Activated naive CD4-positive, alpha-beta T cell (primary cell): ENCODE data around the gene RGL1.
"Not testable (repeated sequence)": the region's sequence is repeated elsewhere in the genome, so short reads cannot be mapped to it uniquely, and the experiment has no call there.

Experiments
- DNase-seq, 4 experiments: peaks; one replicate each; lab custom pipeline; 2025; lab: John Stamatoyannopoulos, UW

The RGL1 gene

GRCh38 chr1:183785921-183786320, 19.0 kb upstream of the RGL1 start:
- not testable (repeated sequence) for DNase-seq

- no peak for DNase-seq
Measured at GRCh38 chr1:183787704-183788103, 17.2 kb upstream of the RGL1 start.

GRCh38 chr1:183791319-183791718, 13.6 kb upstream of the RGL1 start:
- no peak for DNase-seq

GRCh38 chr1:183792300-183792699, 12.6 kb upstream of the RGL1 start:
- DNase-seq, result no peak

GRCh38 chr1:183794088-183794487, 10.8 kb upstream of the RGL1 start:
- DNase-seq, result no peak

GRCh38 chr1:183800449-183800848, 4.5 kb upstream of the RGL1 start:
- no peak for DNase-seq

GRCh38 chr1:183801649-183802048, 3.3 kb upstream of the RGL1 start:
- DNase-seq, result no peak

- DNase-seq, result no peak
Measured at GRCh38 chr1:183804387-183804786, 533 bp upstream of the RGL1 start.

GRCh38 chr1:183806125-183806524, 1.2 kb downstream of the RGL1 start:
- DNase-seq, result no peak

GRCh38 chr1:183806675-183807074, 1.8 kb downstream of the RGL1 start:
- DNase-seq, result no peak

GRCh38 chr1:183807549-183808168, 2.7 kb downstream of the RGL1 start:
- DNase-seq, result no peak

- no peak for DNase-seq
Measured at GRCh38 chr1:183808296-183809027, 3.5 kb downstream of the RGL1 start.

- DNase-seq, result no peak
Measured at GRCh38 chr1:183810121-183810520, 5.2 kb downstream of the RGL1 start.

GRCh38 chr1:183810756-183811544, 6.0 kb downstream of the RGL1 start:
- no peak for DNase-seq

GRCh38 chr1:183812128-183812527, 7.2 kb downstream of the RGL1 start:
- no peak for DNase-seq

- no peak for DNase-seq
Measured at GRCh38 chr1:183812686-183813569, 8.0 kb downstream of the RGL1 start.

GRCh38 chr1:183814121-183814681, 9.3 kb downstream of the RGL1 start:
- no peak for DNase-seq

- no peak for DNase-seq
Measured at GRCh38 chr1:183816110-183816509, 11.2 kb downstream of the RGL1 start.

GRCh38 chr1:183817576-183818288, 12.8 kb downstream of the RGL1 start:
- no peak for DNase-seq

- DNase-seq, result no peak
Measured at GRCh38 chr1:183819059-183819458, 14.1 kb downstream of the RGL1 start.

GRCh38 chr1:183821309-183821888, 16.5 kb downstream of the RGL1 start:
- no peak for DNase-seq
